Ishikawa (cell line): ENCODE measurements around the gene MARS1.

ENCODE experiments used
- REST ChIP-seq: IDR thresholded peaks from 2 replicates; pipeline ENCODE4 v1.6.1; 2012; ENCODE audit warnings: low read depth, mild to moderate bottlenecking
- TF ChIP-seq, protein P1 (sequence below): IDR thresholded peaks from 2 replicates; pipeline ENCODE4 v1.6.1; 2012

GRCh38 chr12:57511588-57512325 is 23.9 kb downstream of the MARS1 start:
- no peak for TF ChIP-seq REST
- TF ChIP-seq, protein P1, sequence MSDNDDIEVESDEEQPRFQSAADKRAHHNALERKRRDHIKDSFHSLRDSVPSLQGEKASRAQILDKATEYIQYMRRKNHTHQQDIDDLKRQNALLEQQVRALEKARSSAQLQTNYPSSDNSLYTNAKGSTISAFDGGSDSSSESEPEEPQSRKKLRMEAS, result no peak
